H1 (cell line): ENCODE results near the gene FBXO17. TPM values are rescaled to one million over a fixed set of nuclear protein-coding genes. Genes with fewer than 3 reads are reported as not detected.

ENCODE experiments used
- ASH2L ChIP-seq: fragments of 200-600, 300-600 bp; sonication (generic); IDR thresholded peaks from one replicate; pipeline ENCODE4 v1.7.1; 2017; ENCODE audit warnings: low read length
- CBX8 ChIP-seq: fragments of 300-800, 300-1000 bp; sonication (generic); IDR thresholded peaks from 2 replicates; pipeline ENCODE4 v1.7.1; 2016; ENCODE audit warnings: low read depth, low read length, borderline replicate concordance
- CEBPB ChIP-seq: IDR thresholded peaks from 2 replicates; pipeline ENCODE4 v1.6.1; 2012; ENCODE audit warnings: low read depth, low read length
- EZH2 ChIP-seq: fragments of 200-600 bp; sonication (generic); IDR thresholded peaks from 2 replicates; pipeline ENCODE4 v1.7.1; 2012; ENCODE audit warnings: low read depth, mild to moderate bottlenecking, moderate library complexity, low read length, inconsistent platforms; ENCODE audit not compliant: severe bottlenecking
- FOSL1 ChIP-seq: IDR thresholded peaks from 2 replicates; pipeline ENCODE4 v1.6.1; 2011; ENCODE audit warnings: mild to moderate bottlenecking, low read depth, low read length, moderate library complexity; ENCODE audit not compliant: insufficient read depth
- KDM5A ChIP-seq: fragments of 200-600 bp; IDR thresholded peaks from 2 replicates; pipeline ENCODE4 v1.7.1; 2012; ENCODE audit warnings: mild to moderate bottlenecking, low read length, inconsistent platforms, mixed read lengths
- RBBP5 ChIP-seq: IDR thresholded peaks from 2 replicates; pipeline ENCODE4 v1.7.1; 2012; ENCODE audit warnings: low read depth, mild to moderate bottlenecking, inconsistent platforms, low read length, moderate library complexity, borderline replicate concordance
- RXRA ChIP-seq: IDR thresholded peaks from 2 replicates; pipeline ENCODE4 v1.6.1; 2011; ENCODE audit warnings: low read depth, mild to moderate bottlenecking, low read length, moderate library complexity; ENCODE audit not compliant: insufficient read depth
- TCF12 ChIP-seq: IDR thresholded peaks from 2 replicates; pipeline ENCODE4 v1.6.1; 2011; ENCODE audit warnings: low read depth, mild to moderate bottlenecking, low read length
- polyA plus RNA-seq, 7 experiments: library from polyadenylated mRNA; depleted of rRNA in 3 of 7; stranded (reverse) in 5 of 7; unstranded in 2 of 7; fragments of >200 nt in 5 of 7; fragments of 200-250 nt in 2 of 7; gene quantifications; 1 replicate in 5 of 7; 2 replicates in 1 of 7; 4 replicates in 1 of 7; pipeline versions ENCODE4 v1.2.1 to v1.2.3, GENCODE V29; 2011 to 2013; ENCODE audit warnings: missing spikeins in 2 of 7, mixed read lengths in 2 of 7
- total RNA-seq: library from RNA; stranded (reverse); fragmentation: NEBNext Ultra II Directional; extraction: Animal tissue kit (Norgen Biotek cat#: 25700); gene quantifications from 2 replicates; pipeline ENCODE4 v1.2.1, GENCODE V29; 2021
- TF ChIP-seq, protein P1 (sequence below): IDR thresholded peaks from 2 replicates; pipeline ENCODE4 v1.6.1; 2011; ENCODE audit warnings: low read depth, mild to moderate bottlenecking, low read length; ENCODE audit not compliant: insufficient read depth

FBXO17 gene
- total and polyA plus RNA-seq, 2 of the 8 experiments (the other 6 are each of a cell fraction or from before 2014, with no cell fraction given), result 11.7 to 15.3 TPM

DNA sequence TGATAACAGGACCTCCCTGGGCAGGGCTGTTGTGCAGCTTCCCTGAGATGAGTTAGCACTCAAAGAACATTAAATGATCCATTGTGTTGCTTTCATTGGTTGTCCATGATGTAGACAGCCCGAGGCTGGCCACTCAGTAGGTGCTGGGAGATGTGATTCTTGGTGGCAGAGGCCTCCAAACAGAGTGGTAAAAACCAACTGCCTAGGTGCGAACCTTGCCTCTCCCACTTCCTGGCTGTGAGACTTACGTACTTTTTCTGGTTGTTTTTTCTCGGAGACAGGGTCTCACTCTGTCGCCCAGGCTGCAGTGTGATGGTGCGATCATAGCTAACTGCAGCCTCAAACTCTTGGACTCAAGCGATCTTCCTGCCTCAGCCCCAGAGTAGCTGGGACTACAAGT is 51.2 kb downstream of the FBXO17 start (continued):
- TF ChIP-seq TCF12 (no peak), EZH2 (no peak), RBBP5 (no peak), FOSL1 (no peak), RXRA (no peak), ASH2L (no peak), KDM5A (no peak), CEBPB (no peak), CBX8 (no peak)
- TF ChIP-seq, protein P1, sequence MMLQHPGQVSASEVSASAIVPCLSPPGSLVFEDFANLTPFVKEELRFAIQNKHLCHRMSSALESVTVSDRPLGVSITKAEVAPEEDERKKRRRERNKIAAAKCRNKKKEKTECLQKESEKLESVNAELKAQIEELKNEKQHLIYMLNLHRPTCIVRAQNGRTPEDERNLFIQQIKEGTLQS, result no peak
- TF ChIP-seq, all 59 proteins: peak for 0
